Upper lobe of left lung (tissue), 4 donors: Measurements from ENCODE around the gene SYK.

ENCODE experiments used
- CTCF ChIP-seq, 6 experiments: fragments of 450-650 bp in 4 of 6; fragments of 200-600 bp in 2 of 6; sonication (generic) in 2 of 6; IDR thresholded peaks; one replicate each; pipeline ENCODE4 v1.5.1; 2016 to 2019; ENCODE audit warnings: antibody characterized with exemption in 6 of 6
- EP300 ChIP-seq, 4 donors: sonication (generic); formaldehyde crosslinking; IDR thresholded peaks; one replicate each; pipeline ENCODE4 v1.5.1; 2017; ENCODE audit warnings: antibody characterized with exemption in 4 of 4, control low read depth in 2 of 4
- POLR2AphosphoS5 ChIP-seq, 2 donors: sonication (generic); formaldehyde crosslinking; IDR thresholded peaks; one replicate each; pipeline ENCODE4 v1.5.1; 2017; ENCODE audit warnings: antibody characterized with exemption in 2 of 2

DNA sequence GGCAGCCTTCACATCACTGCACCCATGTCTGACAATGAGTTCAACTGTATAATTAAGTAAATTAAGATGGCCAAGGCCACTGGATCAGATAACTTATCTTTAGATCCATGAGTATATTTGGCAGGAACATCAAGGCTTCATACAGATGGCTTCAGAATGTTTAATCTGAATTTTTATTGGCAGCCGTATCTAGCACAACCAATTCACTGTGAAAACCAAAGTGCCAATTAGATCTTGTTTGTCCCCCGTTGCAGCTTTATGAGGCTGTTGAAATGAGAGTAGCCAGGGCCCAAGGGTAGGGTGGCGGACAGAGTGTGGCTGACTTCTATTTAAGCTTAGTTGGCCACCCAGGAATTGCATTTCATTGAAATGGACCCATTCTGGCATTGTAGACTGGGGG, 137.7 kb downstream of the SYK start:
- TF ChIP-seq CTCF (IDR thresholded peaks at IDR 0.05) (no peak), POLR2AphosphoS5 (IDR thresholded peaks at IDR 0.05) (no peak), EP300 (IDR thresholded peaks at IDR 0.05) (no peak)
